Measurements from ENCODE around the gene DNMT3A.

Gene DNMT3A

DNA sequence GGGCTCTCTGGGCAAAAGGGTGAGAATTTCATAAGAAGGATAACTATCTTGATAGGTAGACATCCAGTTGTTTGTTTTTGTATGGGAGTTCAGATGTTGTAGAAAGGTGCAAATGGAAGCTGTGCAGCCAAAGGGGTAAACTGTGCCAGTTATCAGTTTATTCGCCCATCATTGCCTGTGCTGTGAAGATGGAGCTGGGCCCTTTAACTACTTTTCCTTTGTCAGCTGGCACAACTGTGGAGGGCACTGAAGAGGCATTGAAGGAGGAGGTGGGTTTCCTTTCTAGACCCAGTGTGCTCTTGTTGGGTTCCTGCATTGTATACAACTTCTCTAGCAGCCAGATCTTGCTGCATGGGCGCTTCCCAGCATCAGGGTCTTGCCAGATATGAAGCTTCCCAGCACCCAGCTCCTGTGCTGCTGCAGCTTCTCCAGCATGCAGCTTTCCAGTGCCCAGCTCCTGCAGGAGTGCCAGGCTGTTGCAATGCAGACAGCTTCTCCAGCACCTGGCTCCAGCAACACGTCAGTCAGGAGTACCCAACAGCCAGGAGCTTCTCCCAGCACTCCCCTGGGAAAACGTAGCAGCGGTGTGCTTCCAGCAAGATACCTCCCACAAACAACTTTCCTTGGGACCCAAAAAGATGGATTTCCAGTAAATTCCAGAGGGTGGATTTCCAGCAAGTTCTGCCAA lies 15.3 kb downstream of the DNMT3A start:
- no peak for DNase-seq (ENCODE audit: low read depth, low spot score)

- DNase-seq (ENCODE audit: low read depth, low spot score), result no peak
Measured at GRCh38 chr2:25324905-25325592, 16.7 kb downstream of the DNMT3A start.

DNA sequence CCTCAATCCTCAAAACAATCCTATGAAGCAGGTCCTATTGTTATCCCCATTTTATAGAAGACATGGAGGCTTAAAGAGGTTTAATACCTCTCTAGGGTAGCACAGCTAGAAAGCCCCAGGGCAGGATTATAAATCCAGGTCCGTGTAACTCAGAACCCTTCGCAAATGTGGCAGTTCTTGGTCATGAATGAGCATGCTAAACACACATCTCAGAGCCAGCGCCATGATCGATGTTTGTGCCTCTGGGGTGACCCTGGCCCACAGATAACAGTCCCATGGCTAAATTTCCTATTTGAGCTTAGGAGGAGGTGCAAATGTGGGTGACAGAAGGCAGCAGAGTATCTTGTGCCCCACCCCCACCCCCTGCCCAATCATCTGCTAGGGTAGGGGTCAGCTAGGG lies 17.5 kb downstream of the DNMT3A start:
- DNase-seq (ENCODE audit: low read depth, low spot score), result no peak

DNA sequence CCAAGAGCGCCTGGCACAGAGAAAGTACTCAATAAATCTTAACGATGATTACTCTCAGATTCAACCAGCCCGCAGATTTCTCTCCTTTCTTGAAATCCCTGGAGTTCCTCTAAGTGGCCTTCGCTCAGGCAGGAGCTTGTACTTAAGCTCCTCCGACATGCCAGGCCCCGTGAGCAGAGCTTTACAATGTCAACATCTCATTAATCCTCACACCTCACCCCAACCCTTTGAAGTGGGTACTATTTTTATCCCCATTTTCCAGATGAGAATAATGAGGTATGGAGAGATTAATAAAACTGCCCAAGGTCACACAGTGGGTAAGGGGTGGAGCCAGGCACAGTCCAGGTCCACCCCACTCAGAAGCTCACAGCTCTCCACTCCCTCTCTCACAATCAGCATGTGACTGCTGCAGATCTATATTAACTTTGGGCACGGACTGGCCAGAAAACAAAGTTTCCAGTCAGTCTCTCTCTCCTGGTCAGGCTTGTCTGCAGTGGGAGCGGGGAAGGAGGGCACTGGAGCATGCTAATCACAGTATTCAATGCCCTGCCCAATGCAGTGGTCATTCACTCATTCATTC lies 18.0 kb downstream of the DNMT3A start:
- DNase-seq (ENCODE audit: low read depth, low spot score), result no peak

GRCh38 chr2:25323042-25323514 lies 18.6 kb downstream of the DNMT3A start:
- no peak for DNase-seq (ENCODE audit: low read depth, low spot score)

DNA sequence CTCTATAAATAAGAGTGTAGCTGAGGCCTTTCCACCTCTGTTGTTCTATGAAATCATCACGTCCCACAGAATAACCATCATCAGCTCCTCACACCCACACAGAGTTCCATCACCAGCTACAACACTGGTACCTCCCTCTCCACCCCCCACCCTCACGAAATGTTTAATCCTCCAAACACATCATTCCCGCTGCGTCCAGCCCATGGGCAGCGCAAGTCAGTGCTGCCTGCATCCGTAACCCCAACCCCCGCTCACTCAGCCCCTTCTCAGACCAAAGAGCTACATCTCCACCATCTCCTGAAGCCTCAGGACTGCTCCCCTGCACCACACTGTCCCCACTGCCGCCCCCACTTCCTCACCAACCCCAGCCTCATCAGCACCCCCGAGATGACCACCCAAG lies 19.4 kb downstream of the DNMT3A start:
- no peak for DNase-seq (ENCODE audit: low read depth, low spot score)

DNA sequence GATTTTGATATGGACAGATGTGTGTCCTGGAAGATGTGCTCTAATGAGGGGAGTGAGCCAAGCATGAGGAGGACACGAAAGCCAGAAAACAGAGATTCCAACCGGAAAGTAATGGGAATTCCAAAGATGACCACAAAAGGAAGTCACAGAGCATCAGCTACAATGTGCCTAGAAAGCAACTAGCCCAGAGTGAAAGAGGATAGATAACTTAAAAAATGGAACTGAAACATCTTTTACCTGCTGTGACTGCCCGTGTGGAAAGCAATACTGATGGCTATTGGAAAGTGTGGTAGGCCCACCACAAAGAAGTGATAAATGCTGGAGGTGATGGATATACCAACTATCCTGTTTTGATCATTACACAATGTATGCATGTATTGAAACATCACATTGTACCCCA lies 21.6 kb downstream of the DNMT3A start:
- no peak for DNase-seq (ENCODE audit: low read depth, low spot score)

- no peak for DNase-seq (ENCODE audit: low read depth, low spot score)
Measured at GRCh38 chr2:25316101-25316500, 25.6 kb downstream of the DNMT3A start.

DNA sequence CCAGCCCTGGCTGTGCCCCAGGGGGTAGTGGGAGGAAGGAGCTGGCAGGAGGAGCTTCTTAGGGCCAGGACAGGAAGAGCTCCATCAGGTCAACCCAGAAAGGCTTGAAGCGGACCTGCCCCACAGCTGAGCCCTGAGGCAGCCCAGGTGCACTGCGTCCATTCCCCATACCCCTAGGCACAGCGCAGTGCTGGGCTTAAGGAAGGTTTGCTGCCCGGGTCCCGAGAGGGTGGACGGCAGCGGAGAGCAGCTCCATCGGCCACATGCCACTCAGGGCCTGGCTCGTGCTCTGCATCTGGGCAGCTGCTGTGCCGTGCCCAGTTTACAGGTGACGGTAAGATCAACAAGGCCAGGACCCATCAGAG lies 26.4 kb downstream of the DNMT3A start:
- DNase-seq (ENCODE audit: low read depth, low spot score), result no peak

GRCh38 chr2:25314514-25315315 lies 27.0 kb downstream of the DNMT3A start:
- peak; percentile 69 for DNase-seq (ENCODE audit: low read depth, low spot score)

DNA sequence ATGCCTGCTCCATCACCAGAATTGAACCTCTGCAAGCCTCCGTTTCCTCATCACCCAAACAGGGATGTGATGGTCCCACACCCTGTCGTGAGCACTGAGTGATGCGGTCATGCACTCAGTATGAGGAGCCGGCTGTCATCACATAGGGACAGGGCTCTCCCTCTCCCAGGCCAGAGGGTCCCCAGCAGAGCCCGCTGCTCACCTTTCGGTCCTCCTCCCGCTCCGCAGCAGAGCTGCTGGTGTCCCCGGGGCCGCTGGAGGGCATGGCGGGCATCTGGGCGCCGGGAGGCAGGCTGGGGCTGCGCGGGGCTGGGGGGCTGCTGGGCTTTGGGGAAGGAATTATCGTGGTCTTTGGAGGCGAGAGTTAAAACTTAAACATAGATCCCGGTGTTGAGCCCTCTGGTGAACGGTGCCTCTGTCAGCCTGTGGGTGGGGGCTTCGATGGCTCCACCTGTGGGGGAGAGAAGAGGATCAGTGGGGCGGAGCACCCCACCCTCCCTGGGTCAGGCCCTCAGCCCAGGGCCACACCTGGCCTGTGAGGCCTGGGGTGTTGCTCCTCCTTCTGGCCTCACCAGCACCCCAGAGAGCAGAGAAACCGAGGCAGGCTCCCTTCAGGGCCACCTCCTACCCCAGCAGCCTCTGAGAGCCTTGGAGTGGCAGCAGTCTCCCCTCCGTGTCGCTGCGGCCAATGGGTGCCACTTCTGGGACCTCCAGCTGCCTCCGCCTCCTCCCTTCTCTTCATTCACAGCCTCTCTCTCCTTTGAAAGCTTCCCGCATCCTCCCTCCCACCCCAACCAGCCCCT lies 27.8 kb downstream of the DNMT3A start:
- no peak for DNase-seq (ENCODE audit: low read depth, low spot score)

GRCh38 chr2:25312958-25313710 lies 28.6 kb downstream of the DNMT3A start:
- DNase-seq (ENCODE audit: low read depth, low spot score), result no peak

GRCh38 chr2:25311865-25312575 lies 29.7 kb downstream of the DNMT3A start:
- no peak for DNase-seq (ENCODE audit: low read depth, low spot score)

DNA sequence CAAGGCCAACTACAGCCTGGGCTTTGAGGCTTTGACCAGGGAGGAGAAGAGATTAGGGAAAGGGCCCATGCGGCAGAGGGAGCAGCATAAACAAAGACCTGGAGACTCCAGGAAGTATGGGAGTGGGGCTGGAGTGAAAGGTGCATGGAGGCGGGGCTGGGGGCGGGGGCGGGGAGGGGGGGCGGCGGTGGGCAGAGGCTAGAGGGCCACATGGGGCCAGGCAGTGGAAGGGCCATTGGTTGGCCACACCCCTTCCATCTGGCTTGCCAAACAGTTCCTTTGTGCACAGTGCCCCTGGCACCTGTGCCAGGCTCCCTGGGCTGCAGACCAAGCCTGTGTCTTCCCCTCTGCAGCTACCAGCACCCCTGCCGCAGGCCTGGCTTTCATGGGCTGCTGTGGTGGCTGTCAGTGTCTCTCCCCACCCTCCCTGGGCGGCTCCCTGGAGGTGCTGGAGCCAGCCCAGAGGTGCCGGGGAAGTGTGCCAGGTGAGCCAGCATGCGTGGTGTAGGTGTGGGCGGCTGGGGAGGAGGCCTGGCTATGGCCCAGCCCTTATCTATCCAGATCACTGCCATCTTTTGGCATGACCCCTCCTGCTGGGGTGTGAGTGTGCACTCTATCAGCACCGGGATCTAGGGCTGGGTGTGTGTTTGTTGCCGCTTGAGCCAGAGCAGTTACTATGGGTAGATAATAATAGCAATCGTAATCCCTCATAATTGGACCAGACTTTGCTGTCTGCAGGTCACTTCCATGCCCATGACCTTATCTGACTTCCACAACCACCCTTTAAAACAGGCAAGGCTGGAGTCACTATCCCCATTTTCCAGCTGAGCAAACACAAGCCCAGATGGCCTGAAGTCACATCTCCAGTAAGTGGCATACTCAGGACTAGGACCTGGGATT lies 30.5 kb downstream of the DNMT3A start:
- DNase-seq (ENCODE audit: low read depth, low spot score), result no peak

GRCh38 chr2:25310709-25310964 lies 31.1 kb downstream of the DNMT3A start:
- no peak for DNase-seq (ENCODE audit: low read depth, low spot score)

- peak; percentile 34 for DNase-seq (ENCODE audit: low read depth, low spot score)
Measured at GRCh38 chr2:25309402-25309801, 32.3 kb downstream of the DNMT3A start.

GRCh38 chr2:25308599-25308998 lies 33.1 kb downstream of the DNMT3A start:
- DNase-seq (ENCODE audit: low read depth, low spot score), result no peak

DNA sequence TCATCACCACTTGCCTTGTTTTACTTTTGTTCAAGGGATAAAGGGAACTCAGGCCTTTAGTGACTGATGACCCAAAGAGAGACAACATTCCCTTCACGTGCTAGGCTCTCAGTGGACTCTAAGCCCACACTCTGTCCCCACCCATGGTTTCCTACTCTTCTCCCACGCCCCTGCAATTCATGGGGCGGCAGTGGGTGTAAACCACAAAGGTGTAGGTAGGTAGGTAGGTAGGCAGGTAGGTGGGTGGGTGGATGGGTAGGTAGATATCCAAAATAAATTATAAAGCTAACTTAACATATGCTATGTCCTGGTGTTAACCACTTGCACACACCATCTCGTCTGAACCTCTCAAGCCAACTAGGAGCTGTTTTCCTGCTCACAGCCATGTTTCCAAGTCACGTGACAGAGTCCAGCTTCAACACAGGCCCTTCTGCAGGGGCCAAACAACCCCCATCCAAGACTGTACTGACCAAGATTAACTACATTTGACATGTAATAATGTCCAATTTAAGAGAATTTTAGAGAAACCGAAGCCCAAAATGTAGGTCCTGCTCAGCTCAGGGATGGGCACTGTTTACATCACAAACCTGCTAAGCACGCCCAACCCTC lies 33.7 kb downstream of the DNMT3A start:
- no peak for DNase-seq (ENCODE audit: low read depth, low spot score)
